Neural cell (in vitro differentiated cells): ENCODE data around the gene C1S. TPM values are rescaled to one million over a fixed set of nuclear protein-coding genes. Genes with fewer than 3 reads are reported as not detected.

ENCODE experiments used
- H2AFZ ChIP-seq: fragments of 200-600, 300-800 bp; sonication (generic), shearing (Covaris generic); 2 replicates; pipeline ENCODE4 v1.6.0; 2014; ENCODE audit warnings: low read depth, mild to moderate bottlenecking, antibody characterized with exemption, low read length, moderate library complexity
- H3F3A ChIP-seq: fragments of 200-600 bp; shearing (Covaris generic); 2 replicates; pipeline ENCODE4 v1.6.1; 2016; ENCODE audit warnings: mild to moderate bottlenecking, moderate library complexity, mixed read lengths, antibody characterized with exemption, low read length; ENCODE audit not compliant: insufficient read depth, poor library complexity, severe bottlenecking
- H3K27ac ChIP-seq: fragments of 200-600, 300-800 bp; sonication (generic), shearing (Covaris generic); 2 replicates; pipeline ENCODE4 v1.5.1; 2014; ENCODE audit warnings: mild to moderate bottlenecking, low read length, moderate library complexity
- H3K27me3 ChIP-seq: fragments of 300-800, 200-600 bp; sonication (generic), shearing (Covaris generic); 2 replicates; pipeline ENCODE4 v1.6.0; 2014; ENCODE audit warnings: mild to moderate bottlenecking, low read depth, low read length, moderate library complexity; ENCODE audit not compliant: insufficient read depth
- H3K36me3 ChIP-seq: fragments of 300-800, 200-600 bp; sonication (generic), shearing (Covaris generic); 2 replicates; pipeline ENCODE4 v1.5.1; 2014; ENCODE audit warnings: mild to moderate bottlenecking, antibody characterized with exemption, low read length, moderate library complexity; ENCODE audit not compliant: insufficient read depth
- H3K4me2 ChIP-seq: fragments of 300-800, 200-600 bp; sonication (generic), shearing (Covaris generic); 2 replicates; pipeline ENCODE4 v1.6.0; 2014; ENCODE audit warnings: mild to moderate bottlenecking, low read length
- H3K4me3 ChIP-seq: fragments of 300-800, 200-600 bp; sonication (generic), shearing (Covaris generic); 2 replicates; pipeline ENCODE4 v1.5.1; 2014; ENCODE audit warnings: mild to moderate bottlenecking, low read length, moderate library complexity
- H3K79me2 ChIP-seq: fragments of 200-600 bp; shearing (Covaris generic); replicated peaks from 2 replicates; pipeline ENCODE4 v1.6.0; 2014; ENCODE audit warnings: mild to moderate bottlenecking, low read length, moderate library complexity; ENCODE audit not compliant: insufficient read depth
- H3K9ac ChIP-seq: fragments of 300-800, 200-600 bp; sonication (generic), shearing (Covaris generic); 2 replicates; pipeline ENCODE4 v1.6.1; 2016; ENCODE audit warnings: mild to moderate bottlenecking, low read length, mixed read lengths
- H3K9me2 ChIP-seq: fragments of 200-600 bp; shearing (Covaris generic); 2 replicates; pipeline ENCODE4 v1.6.1; 2016; ENCODE audit warnings: mild to moderate bottlenecking, low read length, mixed read lengths; ENCODE audit not compliant: insufficient read depth
- H3K9me3 ChIP-seq: fragments of 200-600, 300-800 bp; sonication (generic), shearing (Covaris generic); 2 replicates; pipeline ENCODE4 v1.6.1; 2016; ENCODE audit warnings: mild to moderate bottlenecking, mixed run types, low read length, moderate library complexity, mixed read lengths
- H4K20me1 ChIP-seq: fragments of 200-600 bp; shearing (Covaris generic); 2 replicates; pipeline ENCODE4 v1.6.1; 2016; ENCODE audit warnings: mild to moderate bottlenecking, mixed run types; ENCODE audit not compliant: insufficient read depth
- CTCF ChIP-seq: fragments of 450-650 bp; IDR thresholded peaks from 2 replicates; pipeline ENCODE4 v1.5.1; 2014; ENCODE audit warnings: antibody characterized with exemption, mild to moderate bottlenecking, moderate library complexity; ENCODE audit not compliant: poor library complexity, severe bottlenecking
- EP300 ChIP-seq: fragments of 450-650 bp; conservative IDR thresholded peaks from 2 replicates; pipeline ENCODE4 v1.6.1; 2014; ENCODE audit warnings: antibody characterized with exemption, mild to moderate bottlenecking, moderate library complexity; ENCODE audit not compliant: poor library complexity, severe bottlenecking
- EZH2 ChIP-seq: fragments of 200-600, 300-800 bp; shearing (Covaris generic), sonication (generic); IDR thresholded peaks from 2 replicates; pipeline ENCODE4 v1.6.1; 2014; ENCODE audit warnings: antibody characterized with exemption, low read length, borderline replicate concordance, mild to moderate bottlenecking; ENCODE audit not compliant: insufficient read depth, poor library complexity, severe bottlenecking
- MXI1 ChIP-seq: fragments of 450-650 bp; conservative IDR thresholded peaks from 2 replicates; pipeline ENCODE4 v1.6.1; 2014; ENCODE audit warnings: antibody characterized with exemption, mild to moderate bottlenecking; ENCODE audit not compliant: poor library complexity, severe bottlenecking
- POLR2AphosphoS5 ChIP-seq: IDR thresholded peaks from 2 replicates; pipeline ENCODE4 v1.6.1; 2012
- RAD21 ChIP-seq: fragments of 450-650 bp; conservative IDR thresholded peaks from 2 replicates; pipeline ENCODE4 v1.6.1; 2014; ENCODE audit warnings: antibody characterized with exemption, mild to moderate bottlenecking, moderate library complexity
- REST ChIP-seq: IDR thresholded peaks from 2 replicates; pipeline ENCODE4 v1.6.1; 2012; ENCODE audit warnings: borderline replicate concordance
- SMC3 ChIP-seq: fragments of 450-650 bp; conservative IDR thresholded peaks from 2 replicates; pipeline ENCODE4 v1.6.1; 2014; ENCODE audit warnings: antibody characterized with exemption, mild to moderate bottlenecking, moderate library complexity; ENCODE audit not compliant: poor library complexity
- TAF1 ChIP-seq: IDR thresholded peaks from 2 replicates; pipeline ENCODE4 v1.6.1; 2012; ENCODE audit warnings: low read depth
- polyA plus RNA-seq: library from polyadenylated mRNA; depleted of rRNA; stranded (reverse); fragments of >200 nt; gene quantifications from 2 replicates; pipeline ENCODE4 v1.2.3, GENCODE V29; 2014

C1S gene
- polyA plus RNA-seq, 1 donor from 2014 or later: 4.9 TPM

- no peak overlapping the region for H2AFZ ChIP-seq
- H4K20me1 ChIP-seq: no peaks in the 10 kb centered on the region
- H3K27me3 ChIP-seq: no peaks in the 10 kb centered on the region
- H3K36me3 ChIP-seq: no peaks in the 10 kb centered on the region
- no peak overlapping the region for H3K9ac ChIP-seq
- H3K9me3 ChIP-seq: no peaks in the 10 kb centered on the region
- TF ChIP-seq SMC3: no peak
- no peak for TF ChIP-seq RAD21
- no peak for TF ChIP-seq REST
- no peak for TF ChIP-seq EZH2
- no peak for TF ChIP-seq POLR2AphosphoS5
- TF ChIP-seq MXI1: no peak
- no peak for TF ChIP-seq EP300
- no peak for TF ChIP-seq TAF1
- TF ChIP-seq CTCF: no peak
- H3F3A ChIP-seq: no peaks in the 10 kb centered on the region
- H3K79me2 ChIP-seq: no peaks in the 10 kb centered on the region
- no peak overlapping the region for H3K4me2 ChIP-seq
- H3K4me3 ChIP-seq: no peak overlapping the region
- no peak overlapping the region for H3K27ac ChIP-seq
- no peaks in the 10 kb centered on the region for H3K9me2 ChIP-seq
Observed at GRCh38 chr12:7069386-7069785, 8.9 kb downstream of the C1S start.

GRCh38 chr12:7072035-7072434, 11.5 kb downstream of the C1S start:
- H4K20me1 ChIP-seq: no peaks in the 10 kb centered on the region
- no peak overlapping the region for H3K9ac ChIP-seq
- no peak overlapping the region for H3K4me2 ChIP-seq
- no peaks in the 10 kb centered on the region for H3K79me2 ChIP-seq
- H3K4me3 ChIP-seq: no peak overlapping the region
- no peaks in the 10 kb centered on the region for H3K9me3 ChIP-seq
- no peaks in the 10 kb centered on the region for H3K9me2 ChIP-seq
- TF ChIP-seq CTCF: no peak
- TF ChIP-seq EP300: no peak
- no peak for TF ChIP-seq EZH2
- no peak for TF ChIP-seq TAF1
- TF ChIP-seq REST: no peak
- no peak for TF ChIP-seq MXI1
- no peak for TF ChIP-seq POLR2AphosphoS5
- TF ChIP-seq RAD21: no peak
- TF ChIP-seq SMC3: no peak
- H3K27ac ChIP-seq: no peak overlapping the region
- no peaks in the 10 kb centered on the region for H3K36me3 ChIP-seq
- H3F3A ChIP-seq: no peaks in the 10 kb centered on the region
- no peaks in the 10 kb centered on the region for H3K27me3 ChIP-seq
- no peak overlapping the region for H2AFZ ChIP-seq
